SK-N-SH (cell line): ENCODE data around the gene PSMC3IP.
"Not testable (repeated sequence)": the region's sequence is repeated elsewhere in the genome, so short reads cannot be mapped to it uniquely, and the experiment has no call there.

Source experiments
- CTCF ChIP-seq: fragments of 200-600 bp; sonication (generic); IDR thresholded peaks from 2 replicates; pipeline ENCODE4 v1.6.1; 2017; ENCODE audit warnings: antibody characterized with exemption, mild to moderate bottlenecking, moderate library complexity
- EP300 ChIP-seq, 2 experiments: IDR thresholded peaks; 2 replicates each; pipeline versions ENCODE4 v1.4.0 to v1.6.1; 2012; ENCODE audit warnings: borderline replicate concordance in 1 of 2, low read depth in 1 of 2, low read length in 1 of 2
- PBX3 ChIP-seq: IDR thresholded peaks from 2 replicates; pipeline ENCODE4; 2012
- RCOR1 ChIP-seq: fragments of 150-350 bp; IDR thresholded peaks from 2 replicates; pipeline ENCODE4 v1.6.1; 2017; ENCODE audit warnings: antibody characterized with exemption, low read length
- SMC3 ChIP-seq: IDR thresholded peaks from 2 replicates; pipeline ENCODE4 v1.6.1; 2012; ENCODE audit warnings: low read depth, low read length, improper control_type of control experiment
- YY1 ChIP-seq: IDR thresholded peaks from 2 replicates; pipeline ENCODE4 v1.4.0; 2012; ENCODE audit warnings: low read depth, mild to moderate bottlenecking
- ZBTB33 ChIP-seq: IDR thresholded peaks from 2 replicates; pipeline ENCODE4 v1.4.0; 2012; ENCODE audit warnings: low read depth, borderline replicate concordance

GRCh38 chr17:42552736-42553135, 24.8 kb downstream of the PSMC3IP start, which contains the start of gene HSD17B1:
- TF ChIP-seq CTCF; SMC3; YY1; RCOR1; PBX3; EP300 (IDR thresholded peaks at IDR 0.05; ENCODE audit: borderline replicate concordance in 1 of 2, low read depth in 1 of 2, low read length in 1 of 2); ZBTB33: not testable (repeated sequence)
